Measurements from ENCODE around the gene NSG1.

NSG1 gene, protein sequence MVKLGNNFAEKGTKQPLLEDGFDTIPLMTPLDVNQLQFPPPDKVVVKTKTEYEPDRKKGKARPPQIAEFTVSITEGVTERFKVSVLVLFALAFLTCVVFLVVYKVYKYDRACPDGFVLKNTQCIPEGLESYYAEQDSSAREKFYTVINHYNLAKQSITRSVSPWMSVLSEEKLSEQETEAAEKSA

DNA sequence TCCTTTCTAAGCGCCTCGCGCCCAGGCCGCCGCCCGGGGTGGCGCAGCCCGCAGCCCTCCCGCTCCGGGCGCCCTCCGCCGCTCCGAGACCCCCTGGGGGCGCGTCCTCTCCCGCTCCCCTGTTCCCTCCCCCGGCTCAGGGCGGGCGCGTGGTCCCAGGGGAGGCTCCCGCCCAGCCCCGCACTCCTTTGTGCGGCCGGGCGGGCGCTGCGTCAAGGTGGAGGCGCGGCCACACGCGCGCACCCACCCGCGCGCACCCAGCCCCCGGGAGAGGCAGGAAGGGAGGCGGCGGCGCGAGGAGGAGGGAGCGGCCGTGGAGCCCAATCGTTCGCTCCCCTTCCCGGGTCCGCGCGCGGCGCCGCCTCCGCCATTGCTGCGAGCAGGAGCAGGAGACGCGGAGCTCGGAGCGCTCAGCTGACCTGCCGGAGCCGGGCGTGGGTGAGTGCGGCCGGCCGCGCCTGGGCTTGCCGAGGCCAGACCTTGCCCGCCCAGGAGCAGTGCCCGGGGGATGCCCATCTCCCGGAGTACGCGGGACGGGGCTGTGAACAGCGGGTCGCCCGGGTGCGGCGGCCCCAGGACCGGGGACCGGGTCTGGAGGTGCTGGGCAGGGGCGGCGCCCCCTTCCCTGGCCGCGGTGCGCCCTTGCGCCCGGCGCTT lies at the start of gene NSG1:
Gene NSG1 (plus strand): TSS at position 367 of the 657 bp plus-strand sequence. CDS start 528 bp downstream, outside the sequence.
- TF ChIP-seq GATA3 (IDR thresholded peaks at IDR 0.05; ENCODE audit: low read depth, low read length) (no peak), GATA2 (IDR thresholded peaks at IDR 0.05; ENCODE audit: low read depth, low read length) (no peak)

- TF ChIP-seq GATA2 (IDR thresholded peaks at IDR 0.05; ENCODE audit: low read depth, low read length) (no peak), GATA3 (IDR thresholded peaks at IDR 0.05; ENCODE audit: low read depth, low read length) (no peak)
These were observed 48.5 kb upstream of the NSG1 start for GRCh38 chr4:4338210-4339001.

DNA sequence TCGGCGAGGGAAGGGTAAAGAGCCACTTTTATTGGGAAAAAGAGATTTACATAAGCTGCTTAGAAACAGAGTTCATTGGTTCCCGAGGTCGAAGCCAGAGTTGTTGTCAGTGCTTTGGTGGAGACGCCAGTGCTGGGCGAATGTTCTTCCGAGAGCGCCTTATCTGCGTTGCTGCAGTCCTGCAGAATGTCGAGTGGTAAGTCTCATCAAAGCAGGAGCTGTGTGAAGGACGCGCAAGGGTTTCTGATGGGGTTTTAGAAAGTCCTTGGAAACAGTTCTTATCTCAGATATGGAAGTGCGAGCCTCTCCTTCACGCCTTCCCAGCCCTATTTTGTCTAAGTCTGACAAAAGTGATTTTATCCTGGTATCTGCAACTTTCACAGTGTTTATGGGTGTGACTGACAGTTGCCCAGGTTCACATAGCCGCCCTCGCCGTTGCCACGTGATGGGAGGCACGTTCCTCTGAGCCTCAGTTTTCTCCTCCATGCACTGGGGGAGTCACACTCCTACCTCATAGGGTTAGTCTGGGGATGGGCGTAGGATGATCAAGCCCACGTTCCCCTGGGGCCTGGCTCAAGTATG lies 47.3 kb upstream of the NSG1 start:
- no peak for TF ChIP-seq GATA2 (IDR thresholded peaks at IDR 0.05; ENCODE audit: low read depth, low read length)
- TF ChIP-seq GATA3 (IDR thresholded peaks at IDR 0.05; ENCODE audit: low read depth, low read length) = no peak

DNA sequence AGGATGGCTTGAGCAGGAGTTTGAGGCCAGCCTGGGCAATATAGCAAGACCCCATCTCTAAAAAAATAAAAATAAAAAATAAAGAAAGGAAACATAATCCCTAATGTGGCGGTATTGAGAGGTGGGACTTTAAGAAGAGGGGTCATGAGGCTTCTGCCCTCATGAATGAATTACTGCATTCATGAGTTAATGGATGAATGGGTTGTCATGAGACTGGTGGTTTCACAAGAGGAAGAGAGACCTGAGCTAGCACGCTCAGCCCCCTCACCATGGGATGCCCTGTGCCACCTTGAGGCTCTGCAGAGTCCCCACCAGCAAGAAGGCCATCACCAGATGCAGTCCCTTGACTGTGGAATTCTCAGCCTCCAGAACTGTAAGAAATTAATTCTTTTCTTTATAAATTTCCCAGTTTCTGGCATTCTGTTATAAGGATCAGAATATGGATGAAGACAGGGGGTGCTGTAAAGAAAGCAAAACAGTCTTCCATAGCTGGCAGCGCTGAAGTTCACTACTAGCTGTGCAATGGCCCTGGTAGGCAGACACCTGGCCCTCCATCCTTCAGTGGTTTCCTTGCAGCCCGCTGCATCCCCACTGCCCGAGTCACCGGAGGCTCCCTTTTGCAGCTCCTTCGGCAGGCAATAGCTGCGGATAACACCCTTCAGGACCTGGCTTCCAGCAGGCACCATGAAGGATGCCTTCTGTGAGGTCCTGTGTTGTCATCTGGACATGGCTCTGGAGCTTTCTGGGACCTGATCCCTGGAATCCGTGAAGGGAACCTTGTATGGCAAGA lies 44.8 kb upstream of the NSG1 start:
- TF ChIP-seq GATA3 (IDR thresholded peaks at IDR 0.05; ENCODE audit: low read depth, low read length) = no peak

DNA sequence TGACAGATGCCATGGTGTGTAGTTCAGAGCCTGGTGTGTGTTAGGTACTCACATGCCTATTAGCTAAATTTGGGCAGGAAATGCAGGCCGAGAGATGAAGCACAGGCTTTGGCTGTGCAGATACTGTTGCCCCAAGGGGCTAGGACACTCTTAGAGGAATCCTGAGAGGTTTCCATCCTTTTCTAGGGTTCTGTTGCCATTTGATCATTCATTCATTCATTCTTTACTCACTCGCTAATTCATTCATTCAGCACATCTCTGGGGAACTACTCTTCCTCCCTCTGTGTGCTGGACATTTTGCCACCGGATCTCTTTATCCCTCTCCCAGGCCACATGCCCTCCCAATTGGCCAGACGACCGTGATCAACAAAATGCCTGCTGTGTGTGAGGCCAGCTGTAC lies 43.9 kb upstream of the NSG1 start:
- TF ChIP-seq GATA3 (IDR thresholded peaks at IDR 0.05; ENCODE audit: low read depth, low read length) (no peak), GATA2 (IDR thresholded peaks at IDR 0.05; ENCODE audit: low read depth, low read length) (no peak)

GRCh38 chr4:4344915-4345527 lies 41.9 kb upstream of the NSG1 start:
- no peak for TF ChIP-seq GATA2 (IDR thresholded peaks at IDR 0.05; ENCODE audit: low read depth, low read length)

- TF ChIP-seq GATA2 (IDR thresholded peaks at IDR 0.05; ENCODE audit: low read depth, low read length) = no peak
- no peak for TF ChIP-seq GATA3 (IDR thresholded peaks at IDR 0.05; ENCODE audit: low read depth, low read length)
These were observed 39.3 kb upstream of the NSG1 start for GRCh38 chr4:4347585-4347984.

DNA sequence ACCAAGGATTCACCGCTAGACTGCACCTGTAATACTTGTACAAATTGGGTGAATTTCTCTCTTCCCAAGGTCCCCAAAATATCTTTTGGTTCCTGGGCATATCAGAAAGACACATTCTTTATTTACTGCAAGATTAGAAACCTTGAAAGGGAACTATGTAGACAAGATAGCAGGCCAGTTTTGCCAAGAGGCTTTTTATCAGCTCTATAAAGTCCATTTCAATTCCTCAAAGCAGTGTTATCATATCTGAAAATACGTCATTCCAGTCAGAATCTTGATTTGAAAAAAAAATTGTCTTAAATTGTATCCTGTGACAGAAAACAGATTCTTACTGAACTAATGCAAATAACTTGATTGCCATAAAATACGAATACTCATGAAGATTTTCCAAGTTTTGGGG lies 37.0 kb upstream of the NSG1 start:
- no peak for TF ChIP-seq GATA3 (IDR thresholded peaks at IDR 0.05; ENCODE audit: low read depth, low read length)
- no peak for TF ChIP-seq GATA2 (IDR thresholded peaks at IDR 0.05; ENCODE audit: low read depth, low read length)

- TF ChIP-seq GATA3 (IDR thresholded peaks at IDR 0.05; ENCODE audit: low read depth, low read length) (no peak), GATA2 (IDR thresholded peaks at IDR 0.05; ENCODE audit: low read depth, low read length) (no peak)
These were observed 36.0 kb upstream of the NSG1 start for GRCh38 chr4:4350909-4351308.

DNA sequence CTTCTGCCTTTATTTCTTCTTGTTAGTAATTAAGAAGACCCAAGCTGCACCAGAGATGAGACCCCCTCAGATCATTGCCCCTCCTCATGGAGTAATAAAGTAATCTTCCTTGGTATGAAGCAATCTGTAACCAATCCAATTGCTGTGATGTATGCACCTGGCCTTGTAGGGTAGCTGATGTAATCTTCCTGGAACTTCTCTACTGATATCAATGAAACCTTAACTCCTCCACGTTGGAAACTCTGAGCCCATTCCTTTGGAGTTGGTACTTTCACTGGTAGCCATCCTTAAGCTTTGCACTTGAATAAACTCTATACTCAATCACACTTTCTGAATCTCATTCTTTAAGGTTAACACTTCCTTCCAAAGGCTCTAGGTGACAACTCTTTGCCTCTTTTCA lies 31.6 kb upstream of the NSG1 start:
- TF ChIP-seq GATA2 (IDR thresholded peaks at IDR 0.05; ENCODE audit: low read depth, low read length) (no peak), GATA3 (IDR thresholded peaks at IDR 0.05; ENCODE audit: low read depth, low read length) (no peak)

- no peak for TF ChIP-seq GATA3 (IDR thresholded peaks at IDR 0.05; ENCODE audit: low read depth, low read length)
- TF ChIP-seq GATA2 (IDR thresholded peaks at IDR 0.05; ENCODE audit: low read depth, low read length) = no peak
These were observed 30.5 kb upstream of the NSG1 start for GRCh38 chr4:4356106-4357041.

- TF ChIP-seq GATA2 (IDR thresholded peaks at IDR 0.05; ENCODE audit: low read depth, low read length) (no peak), GATA3 (IDR thresholded peaks at IDR 0.05; ENCODE audit: low read depth, low read length) (no peak)
These were observed 28.6 kb upstream of the NSG1 start for GRCh38 chr4:4358093-4358854.

Measured in SH-SY5Y (cell line).